Effector memory CD8-positive, alpha-beta T cell (primary cell): ENCODE data around the gene FSTL5.
"Not testable (repeated sequence)": the region's sequence is repeated elsewhere in the genome, so short reads cannot be mapped to it uniquely, and the experiment has no call there.

Source experiments
- ATAC-seq: fragments of 150-1000 bp; cut with Tn5 transposase; replicated peaks from 2 replicates; pipeline ENCODE4 v1.10.0; 2021; ENCODE audit warnings: mild to moderate bottlenecking, moderate library complexity
- DNase-seq, 3 experiments: peaks; one replicate each; pipeline ENCODE4 v3.0.0; 2021
- H3K27ac Mint-ChIP-seq, 2 donors: one replicate each; pipeline ENCODE4 v1.8.0; 2022; ENCODE audit warnings: mild to moderate bottlenecking in 2 of 2, mixed read lengths in 2 of 2, moderate library complexity in 2 of 2
- H3K27me3 Mint-ChIP-seq, 2 donors: one replicate each; pipeline ENCODE4 v1.8.0; 2022; ENCODE audit warnings: mixed read lengths in 2 of 2
- H3K36me3 Mint-ChIP-seq: one replicate; pipeline ENCODE4 v1.8.0; 2022; ENCODE audit warnings: mild to moderate bottlenecking, moderate library complexity, mixed read lengths; ENCODE audit not compliant: insufficient read depth
- H3K4me1 Mint-ChIP-seq, 2 donors: one replicate each; pipeline ENCODE4 v1.8.0; 2022; ENCODE audit warnings: low read depth in 2 of 2, mixed read lengths in 2 of 2
- H3K4me3 Mint-ChIP-seq, 2 donors: one replicate each; pipeline ENCODE4 v1.8.0; 2022; ENCODE audit warnings: mild to moderate bottlenecking in 2 of 2, mixed read lengths in 2 of 2, moderate library complexity in 2 of 2
- H3K9me3 Mint-ChIP-seq, 2 donors: one replicate each; pipeline ENCODE4 v1.8.0; 2022; ENCODE audit warnings: mixed read lengths in 2 of 2

Gene FSTL5

DNA sequence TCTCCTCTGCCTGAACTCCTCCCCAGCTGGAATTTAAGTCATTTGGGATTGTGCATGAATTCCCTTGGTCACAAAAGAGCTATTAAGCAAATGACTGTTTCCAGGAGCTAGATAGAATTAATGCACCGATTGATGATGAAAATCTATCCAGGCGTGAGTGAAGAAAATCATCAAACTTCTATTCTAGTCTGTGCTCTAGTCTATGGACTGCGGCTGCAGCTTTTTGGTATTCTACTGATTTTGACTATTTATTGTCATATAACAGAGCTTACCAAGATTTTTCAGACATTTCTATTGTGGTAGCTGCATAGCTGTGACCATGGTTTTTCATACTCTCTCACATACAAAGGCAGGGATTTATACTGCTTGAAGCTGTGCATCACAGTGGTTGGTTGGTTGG is 403.8 kb downstream of the FSTL5 start:
- Mint-ChIP-seq H3K9me3 (no peaks in the 10 kb centered on the region), H3K36me3 (no peaks in the 10 kb centered on the region), H3K4me3 (no peak overlapping the region), H3K27ac (no peak overlapping the region), H3K4me1 (no peaks in the 10 kb centered on the region), H3K27me3 (no peaks in the 10 kb centered on the region)
- DNase-seq (no peak), ATAC-seq (no peak)

DNA sequence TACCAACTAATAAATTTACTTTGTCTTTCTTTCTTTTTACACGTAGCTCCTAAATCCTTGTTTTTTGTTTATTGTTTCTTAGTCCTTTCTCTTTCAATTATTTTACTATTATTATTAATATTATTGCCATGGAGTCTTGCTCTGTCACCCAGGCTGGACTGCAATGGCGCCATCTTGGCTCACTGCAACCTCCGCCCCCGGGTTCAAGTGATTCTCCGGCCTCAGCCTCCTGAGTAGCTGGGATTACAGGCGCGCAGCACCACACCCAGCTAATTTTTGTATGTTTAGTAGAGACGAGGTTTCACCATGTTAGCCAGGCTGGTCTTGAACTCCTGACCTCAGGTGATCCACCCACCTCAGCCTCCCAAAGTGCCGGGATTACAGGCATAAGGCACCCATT is 405.4 kb downstream of the FSTL5 start:
- H3K9me3 Mint-ChIP-seq, DNase-seq, ATAC-seq, H3K27ac Mint-ChIP-seq, H3K4me1 Mint-ChIP-seq, H3K4me3 Mint-ChIP-seq, H3K36me3 Mint-ChIP-seq, H3K27me3 Mint-ChIP-seq: not testable (repeated sequence)

DNA sequence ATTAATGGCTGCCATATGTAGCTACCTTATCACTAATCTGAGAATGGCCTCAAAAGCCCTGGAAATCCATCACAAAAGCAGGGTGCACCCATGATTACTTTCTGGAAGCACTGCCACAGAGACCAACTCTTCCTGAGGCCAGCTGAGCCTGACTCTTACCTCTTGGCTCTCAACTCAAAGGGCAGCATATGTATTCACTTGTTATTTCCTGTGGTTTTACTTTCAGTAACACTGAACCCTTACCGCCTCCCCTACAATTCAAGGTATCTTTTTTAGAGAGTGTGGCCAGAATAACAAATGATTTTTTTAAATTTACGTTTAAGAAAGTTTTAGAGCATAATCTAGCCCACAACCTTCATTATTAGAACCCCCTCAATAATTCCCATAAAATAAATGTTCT is 434.9 kb downstream of the FSTL5 start:
- H3K9me3 Mint-ChIP-seq, result peaks cover 9 to 20% of the 10 kb centered on the region in 2 donors
- DNase-seq (no peak), ATAC-seq (no peak)
- H3K36me3 Mint-ChIP-seq, result peaks cover 3% of the 10 kb centered on the region
- no peaks in the 10 kb centered on the region for H3K4me1 Mint-ChIP-seq
- H3K27me3 Mint-ChIP-seq, result no peaks in the 10 kb centered on the region
- no peak overlapping the region for H3K27ac Mint-ChIP-seq
- no peak overlapping the region for H3K4me3 Mint-ChIP-seq

DNA sequence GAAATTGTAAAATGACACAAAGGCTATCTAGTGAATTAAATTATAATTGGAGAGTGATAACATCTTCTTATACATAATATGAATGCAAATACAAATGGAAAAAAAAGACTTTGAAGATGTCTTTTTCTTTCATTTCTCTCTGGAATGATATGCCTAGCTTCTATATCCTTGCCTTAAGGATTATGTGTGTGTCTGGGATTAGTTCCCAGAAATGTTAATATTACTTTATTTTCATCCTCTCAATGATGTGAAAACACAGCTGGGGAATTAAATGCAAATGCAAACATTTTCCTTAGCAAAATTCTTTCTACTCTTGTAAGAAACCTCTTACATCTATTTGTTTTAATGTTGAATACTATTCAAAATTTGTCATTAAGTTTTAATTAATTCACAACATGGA is 441.9 kb downstream of the FSTL5 start:
- Mint-ChIP-seq H3K27me3 (no peaks in the 10 kb centered on the region), H3K4me3 (no peak overlapping the region), H3K36me3 (peaks cover 3% of the 10 kb centered on the region), H3K9me3 (peaks cover 5 to 17% of the 10 kb centered on the region in 2 donors), H3K4me1 (no peaks in the 10 kb centered on the region), H3K27ac (no peak overlapping the region)
- DNase-seq (no peak), ATAC-seq (no peak)

DNA sequence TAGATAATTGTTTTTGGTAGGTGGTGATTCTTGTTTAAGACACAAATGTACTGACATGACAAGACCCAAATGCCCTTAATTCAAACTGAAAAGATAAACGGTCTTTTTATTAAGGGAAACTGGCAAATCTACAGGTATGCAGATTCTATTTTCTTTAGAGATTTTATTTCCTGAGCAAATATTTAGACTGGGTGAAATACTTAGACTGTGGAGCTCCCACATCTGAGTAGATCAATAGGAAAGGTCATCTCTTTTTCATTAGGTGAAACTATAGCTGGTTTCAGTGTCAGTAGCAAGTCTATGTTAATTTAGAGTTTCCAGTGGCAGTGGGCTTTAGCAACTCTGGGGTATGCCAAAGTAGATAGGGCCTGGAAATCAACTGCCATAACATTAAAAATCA is 446.7 kb downstream of the FSTL5 start:
- Mint-ChIP-seq H3K36me3 (no peaks in the 10 kb centered on the region), H3K9me3 (peaks cover 10 to 24% of the 10 kb centered on the region in 2 donors), H3K4me3 (no peak overlapping the region), H3K4me1 (no peaks in the 10 kb centered on the region), H3K27me3 (no peaks in the 10 kb centered on the region), H3K27ac (no peak overlapping the region)
- ATAC-seq (no peak), DNase-seq (no peak)

DNA sequence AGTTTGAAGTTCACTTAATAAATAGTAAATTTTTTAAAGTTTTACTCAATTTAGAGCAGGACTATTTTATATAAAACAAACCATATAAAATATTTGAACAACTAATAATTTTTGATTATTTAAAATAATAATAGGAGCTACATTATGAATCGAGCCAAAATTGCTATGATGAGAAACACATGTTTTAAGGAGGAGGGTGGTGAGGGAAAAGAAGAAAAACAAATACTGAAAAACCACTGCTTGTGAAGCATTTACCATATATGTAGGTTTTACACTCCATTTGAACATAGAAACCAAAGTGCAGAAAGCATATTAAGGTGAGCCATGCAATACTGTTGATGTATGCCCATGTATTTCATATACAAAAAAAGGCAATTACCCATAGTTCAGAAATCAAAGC is 448.9 kb downstream of the FSTL5 start:
- DNase-seq, result no peak

DNA sequence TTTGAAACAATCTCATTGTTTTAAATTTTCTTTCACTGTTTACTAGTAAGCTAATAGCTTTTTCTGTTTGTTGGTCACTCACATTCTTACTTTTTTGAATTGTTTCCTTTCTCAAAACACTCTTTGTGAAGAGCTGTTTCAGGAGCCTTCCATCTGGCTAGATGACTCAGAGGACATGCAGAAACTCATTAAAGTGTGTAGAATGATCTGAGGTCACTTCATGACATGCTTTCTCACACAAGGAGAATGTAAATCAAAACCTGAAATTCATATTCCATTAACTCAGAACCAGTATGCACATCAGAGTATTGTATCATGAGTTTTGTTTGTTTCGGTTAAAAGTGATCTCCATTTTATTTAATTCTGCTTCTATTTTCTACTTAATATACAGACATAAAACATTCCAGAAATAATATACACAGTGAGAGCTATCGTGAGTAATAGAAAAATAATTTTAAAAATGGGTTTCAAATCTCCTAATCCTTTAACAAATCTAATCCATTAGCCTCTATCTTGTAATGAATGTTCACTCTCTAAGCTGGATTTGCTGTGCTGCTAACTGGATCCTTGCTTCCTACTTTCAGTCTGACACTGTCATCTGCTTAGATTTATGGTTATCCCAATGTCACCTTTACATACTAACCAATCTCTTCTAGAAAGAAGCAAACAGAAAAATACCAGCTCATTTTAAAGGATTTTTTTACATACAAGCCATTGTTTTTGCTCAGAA is 449.6 kb downstream of the FSTL5 start:
- H3K4me3 Mint-ChIP-seq, result no peak overlapping the region
- no peak for DNase-seq
- peaks cover 7 to 14% of the 10 kb centered on the region in 2 donors for H3K9me3 Mint-ChIP-seq
- no peaks in the 10 kb centered on the region for H3K27me3 Mint-ChIP-seq
- no peak overlapping the region for H3K27ac Mint-ChIP-seq
- H3K36me3 Mint-ChIP-seq, result no peaks in the 10 kb centered on the region
- no peaks in the 10 kb centered on the region for H3K4me1 Mint-ChIP-seq
- ATAC-seq, result no peak

More for the DNA sequence above, 448.9 kb downstream of the FSTL5 start:
- H3K4me3 Mint-ChIP-seq, result no peak overlapping the region
- no peaks in the 10 kb centered on the region for H3K27me3 Mint-ChIP-seq
- H3K27ac Mint-ChIP-seq, result no peak overlapping the region
- H3K9me3 Mint-ChIP-seq, result peaks cover 10 to 22% of the 10 kb centered on the region in 2 donors
- no peaks in the 10 kb centered on the region for H3K36me3 Mint-ChIP-seq
- no peaks in the 10 kb centered on the region for H3K4me1 Mint-ChIP-seq
- ATAC-seq, result no peak

DNA sequence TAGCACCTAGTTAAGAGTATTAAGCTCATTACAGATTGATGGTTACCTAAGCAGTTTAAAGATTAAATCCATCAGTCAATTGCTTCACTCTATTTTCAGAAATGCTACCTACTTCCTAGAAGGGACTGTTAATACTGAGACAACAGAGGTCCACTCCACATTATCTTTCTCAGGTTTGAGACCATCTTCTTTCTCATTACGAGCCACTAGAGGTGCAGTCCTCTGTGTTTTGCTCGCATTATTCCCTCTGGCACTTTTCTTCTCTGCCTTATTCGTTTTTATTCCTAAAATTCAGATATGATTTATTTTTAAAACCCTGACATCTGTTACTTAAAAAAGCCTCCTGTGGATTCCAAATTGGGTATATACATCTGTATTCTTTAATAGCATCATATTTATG is 459.1 kb downstream of the FSTL5 start:
- DNase-seq (no peak), ATAC-seq (no peak)
- Mint-ChIP-seq H3K4me3 (no peak overlapping the region), H3K4me1 (no peaks in the 10 kb centered on the region), H3K27me3 (no peaks in the 10 kb centered on the region), H3K27ac (no peak overlapping the region), H3K9me3 (peaks cover 7 to 10% of the 10 kb centered on the region in 2 donors), H3K36me3 (no peaks in the 10 kb centered on the region)

DNA sequence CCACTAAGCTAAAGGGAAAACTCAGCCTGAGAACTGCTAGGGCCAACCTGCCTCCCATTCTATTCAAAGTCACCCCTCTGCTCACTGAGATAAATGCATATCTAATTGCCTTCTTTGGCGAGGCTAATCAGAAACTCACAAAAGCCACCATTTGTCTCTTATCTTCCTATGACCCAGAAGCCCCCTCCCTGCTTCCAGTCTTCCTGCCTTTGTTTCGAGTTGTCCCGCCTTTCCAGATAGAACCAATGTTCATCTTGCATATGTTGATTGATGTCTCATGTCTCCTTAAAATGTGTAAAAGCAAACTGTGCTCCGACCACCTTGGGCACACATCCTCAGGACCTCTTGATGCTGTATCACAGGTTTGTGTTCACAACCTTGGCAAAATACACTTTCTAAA is 459.8 kb downstream of the FSTL5 start:
- Mint-ChIP-seq H3K36me3 (no peaks in the 10 kb centered on the region), H3K27me3 (no peaks in the 10 kb centered on the region), H3K4me3 (no peak overlapping the region), H3K4me1 (no peaks in the 10 kb centered on the region), H3K9me3 (peaks cover 7 to 10% of the 10 kb centered on the region in 2 donors), H3K27ac (no peak overlapping the region)
- DNase-seq (no peak), ATAC-seq (no peak)

DNA sequence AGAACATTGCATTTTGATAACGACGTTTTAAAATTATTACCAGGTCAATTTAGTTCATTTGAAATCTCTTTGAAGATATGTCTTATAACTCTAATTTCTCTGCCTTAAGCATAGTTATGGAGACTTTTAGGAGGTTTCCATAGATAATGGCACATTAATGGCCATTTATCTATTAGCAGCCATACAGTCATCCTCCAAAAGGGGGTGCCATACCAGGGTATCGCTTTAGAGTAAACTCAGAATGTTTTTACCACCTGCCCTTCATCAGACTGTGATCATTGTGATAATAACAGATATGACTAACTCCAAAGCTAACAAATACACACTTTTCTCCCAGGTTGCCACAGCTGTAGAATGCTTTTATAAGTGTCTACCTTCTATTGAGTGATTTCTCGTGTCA is 461.5 kb downstream of the FSTL5 start:
- no peak for ATAC-seq
- no peak for DNase-seq
- no peaks in the 10 kb centered on the region for H3K4me1 Mint-ChIP-seq
- H3K9me3 Mint-ChIP-seq, result peaks cover 16 to 19% of the 10 kb centered on the region in 2 donors
- no peak overlapping the region for H3K4me3 Mint-ChIP-seq
- no peak overlapping the region for H3K27ac Mint-ChIP-seq
- H3K27me3 Mint-ChIP-seq, result no peaks in the 10 kb centered on the region
- H3K36me3 Mint-ChIP-seq, result no peaks in the 10 kb centered on the region

DNA sequence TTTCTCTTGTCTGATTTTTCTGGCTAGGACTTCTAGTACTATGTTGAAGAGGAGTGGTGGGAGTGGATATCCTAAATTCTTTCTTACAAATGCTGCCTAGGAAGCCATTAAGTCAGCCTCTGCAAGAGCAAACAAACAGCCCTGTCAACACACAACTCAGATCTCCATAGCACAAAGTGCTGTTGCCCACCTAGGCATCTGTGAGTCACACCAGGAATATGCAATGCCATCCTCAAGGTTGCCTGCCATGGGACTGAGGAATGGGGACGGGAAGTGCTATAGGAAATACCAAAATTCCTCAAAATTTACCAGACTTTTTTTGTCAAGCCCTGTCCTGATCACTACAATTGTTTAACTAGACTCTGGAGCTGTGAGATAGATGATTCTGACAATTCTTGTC is 466.9 kb downstream of the FSTL5 start:
- ATAC-seq (no peak), DNase-seq (no peak)
- Mint-ChIP-seq H3K9me3 (peaks cover 11 to 19% of the 10 kb centered on the region in 2 donors), H3K27me3 (no peaks in the 10 kb centered on the region), H3K4me3 (no peak overlapping the region), H3K36me3 (no peaks in the 10 kb centered on the region), H3K4me1 (no peaks in the 10 kb centered on the region), H3K27ac (no peak overlapping the region)

DNA sequence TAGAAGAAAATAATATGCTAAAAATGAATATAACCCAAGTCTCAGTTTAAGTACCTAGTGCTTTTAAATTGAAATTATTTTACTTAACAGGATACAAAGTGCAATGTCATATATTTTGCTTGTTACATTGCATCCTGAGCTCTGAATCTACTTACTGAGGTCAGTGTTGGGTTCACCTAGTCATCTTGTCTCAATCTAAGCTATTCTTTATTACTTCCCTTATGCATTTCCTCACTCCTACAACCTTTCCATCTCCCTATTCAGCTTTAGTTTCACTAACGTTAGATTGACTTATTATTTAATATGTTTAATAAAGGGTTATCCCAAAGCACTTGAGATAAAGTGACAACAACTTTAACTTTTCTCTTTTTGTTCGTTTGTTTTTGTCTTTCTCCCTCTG is 483.7 kb downstream of the FSTL5 start:
- H3K36me3 Mint-ChIP-seq, result no peaks in the 10 kb centered on the region
- no peak overlapping the region for H3K27ac Mint-ChIP-seq
- H3K4me1 Mint-ChIP-seq, result no peaks in the 10 kb centered on the region
- peaks cover 2 to 7% of the 10 kb centered on the region in 2 donors for H3K9me3 Mint-ChIP-seq
- H3K4me3 Mint-ChIP-seq, result no peak overlapping the region
- no peak for ATAC-seq
- H3K27me3 Mint-ChIP-seq, result no peaks in the 10 kb centered on the region
- no peak for DNase-seq

DNA sequence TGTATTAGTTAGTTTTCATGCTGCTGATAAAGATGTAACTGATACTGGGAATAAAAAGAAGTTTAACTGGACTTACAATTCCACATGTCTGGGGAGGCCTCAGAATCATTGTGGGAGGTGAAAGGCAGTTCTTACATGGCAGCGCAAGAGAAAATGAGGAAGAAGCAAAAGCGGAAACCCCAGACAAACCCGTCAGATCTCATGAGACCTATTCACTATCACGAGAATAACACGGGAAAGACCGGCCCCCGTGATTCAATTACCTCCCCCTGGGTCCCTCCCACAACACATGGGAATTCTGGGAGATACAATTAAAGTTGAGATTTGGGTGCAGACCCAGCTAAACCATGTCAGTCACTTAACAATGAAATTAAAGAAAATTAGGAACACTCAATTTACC is 499.1 kb downstream of the FSTL5 start:
- Mint-ChIP-seq H3K27me3 (no peaks in the 10 kb centered on the region), H3K4me1 (no peaks in the 10 kb centered on the region), H3K36me3 (no peaks in the 10 kb centered on the region), H3K4me3 (no peak overlapping the region), H3K27ac (no peak overlapping the region), H3K9me3 (peaks cover 11 to 24% of the 10 kb centered on the region in 2 donors)
- ATAC-seq (no peak), DNase-seq (no peak)

DNA sequence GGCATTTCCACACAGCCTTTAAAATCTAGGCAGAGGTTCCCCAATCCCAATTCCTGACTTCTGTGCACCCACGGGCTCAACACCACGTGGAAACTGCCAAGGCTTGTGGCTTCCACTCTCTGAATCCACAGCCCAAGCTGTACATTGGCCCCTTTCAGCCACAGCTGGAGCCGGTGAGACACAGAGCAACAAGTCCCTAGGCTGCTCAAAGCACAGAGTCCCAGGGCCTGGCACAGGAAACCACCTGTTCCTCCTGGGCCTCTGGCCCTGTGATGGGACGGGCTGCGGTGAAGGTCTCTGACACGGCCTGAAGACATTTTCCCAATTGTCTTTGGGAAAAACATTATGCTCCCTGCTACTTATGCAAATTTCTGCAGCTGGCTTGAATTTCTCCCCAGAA is 500.0 kb downstream of the FSTL5 start:
- no peaks in the 10 kb centered on the region for H3K36me3 Mint-ChIP-seq
- peaks cover 11 to 24% of the 10 kb centered on the region in 2 donors for H3K9me3 Mint-ChIP-seq
- no peak overlapping the region for H3K4me3 Mint-ChIP-seq
- H3K4me1 Mint-ChIP-seq, result no peaks in the 10 kb centered on the region
- no peak for ATAC-seq
- DNase-seq, result no peak
- no peak overlapping the region for H3K27ac Mint-ChIP-seq
- no peaks in the 10 kb centered on the region for H3K27me3 Mint-ChIP-seq
